ENCODE results near the gene MAGI2.

Gene MAGI2

GRCh38 chr7:78742694-78743093, 710.8 kb downstream of the MAGI2 start:
- DNase-seq (ENCODE audit: low read depth in 3 of 3) = no peak

- no peak for DNase-seq (ENCODE audit: low read depth in 3 of 3)
Observed at GRCh38 chr7:78736548-78736947, 716.9 kb downstream of the MAGI2 start.

DNA sequence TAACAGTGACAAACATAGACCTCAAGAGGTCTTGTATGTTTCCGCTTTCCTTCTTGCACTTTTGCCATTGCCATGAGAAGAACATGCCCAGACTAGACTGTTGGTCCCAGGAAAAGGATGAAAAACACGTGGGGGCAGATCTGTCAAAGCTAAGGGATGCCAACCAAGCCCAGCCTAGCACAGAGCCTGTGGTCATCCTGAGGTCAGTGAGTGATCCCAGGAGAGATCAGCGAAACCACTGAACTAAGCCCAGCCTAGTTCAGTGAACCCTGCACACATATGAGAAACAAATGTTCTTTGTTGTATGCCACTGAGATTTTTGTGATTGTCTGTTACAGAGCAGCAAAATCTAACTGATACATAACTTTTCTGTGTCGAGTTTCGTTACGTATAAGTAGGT, 718.8 kb downstream of the MAGI2 start:
- no peak for DNase-seq (ENCODE audit: low read depth in 3 of 3)

GRCh38 chr7:78720066-78720465, 733.4 kb downstream of the MAGI2 start:
- no peak for DNase-seq (ENCODE audit: low read depth in 3 of 3)

GRCh38 chr7:78718212-78718611, 735.3 kb downstream of the MAGI2 start:
- no peak for DNase-seq (ENCODE audit: low read depth in 3 of 3)

GRCh38 chr7:78716876-78717275, 736.6 kb downstream of the MAGI2 start:
- DNase-seq (ENCODE audit: low read depth in 3 of 3) = no peak

GRCh38 chr7:78714356-78714755, 739.1 kb downstream of the MAGI2 start:
- DNase-seq (ENCODE audit: low read depth in 3 of 3) = no peak

- no peak for DNase-seq (ENCODE audit: low read depth in 3 of 3)
Observed at GRCh38 chr7:78712111-78712510, 741.4 kb downstream of the MAGI2 start.

DNA sequence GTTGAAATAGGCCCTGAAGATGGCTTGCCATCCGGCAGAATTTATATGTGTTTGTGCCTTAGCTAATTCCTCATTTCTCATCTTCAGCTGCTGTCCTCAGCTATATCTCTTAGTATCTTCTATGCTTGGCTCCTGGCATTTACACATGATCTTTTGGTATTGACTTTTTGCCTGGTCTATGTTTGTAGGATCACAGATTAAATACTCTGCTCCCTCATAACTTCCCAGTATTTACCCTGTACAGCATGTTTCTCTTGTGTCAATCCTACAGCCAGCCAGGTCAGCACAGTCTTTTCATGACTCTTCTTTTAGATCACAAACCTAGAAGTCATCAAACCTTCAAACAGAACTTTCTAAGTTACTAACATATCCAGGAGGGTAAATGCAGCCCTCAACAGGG, 743.8 kb downstream of the MAGI2 start:
- no peak for DNase-seq (ENCODE audit: low read depth in 3 of 3)

DNA sequence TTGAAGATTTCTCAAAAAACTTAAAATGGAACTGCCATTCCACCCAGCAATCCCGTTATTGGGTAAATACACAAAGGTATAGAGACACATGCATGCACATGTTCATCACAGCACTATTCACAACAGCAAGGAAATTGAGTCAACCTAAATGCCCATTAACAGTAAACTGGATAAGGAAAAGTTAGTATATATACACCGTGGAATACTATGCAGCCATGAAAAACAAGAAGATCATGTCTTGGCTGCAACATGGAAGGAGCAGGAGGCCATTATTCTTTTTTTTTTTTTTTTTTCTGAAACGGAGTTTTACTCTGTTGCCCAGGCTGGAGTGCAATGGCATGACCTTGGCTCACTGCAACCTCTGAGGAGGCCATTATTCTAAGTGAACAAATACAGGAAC, 749.0 kb downstream of the MAGI2 start:
- no peak for DNase-seq (ENCODE audit: low read depth in 3 of 3)

DNA sequence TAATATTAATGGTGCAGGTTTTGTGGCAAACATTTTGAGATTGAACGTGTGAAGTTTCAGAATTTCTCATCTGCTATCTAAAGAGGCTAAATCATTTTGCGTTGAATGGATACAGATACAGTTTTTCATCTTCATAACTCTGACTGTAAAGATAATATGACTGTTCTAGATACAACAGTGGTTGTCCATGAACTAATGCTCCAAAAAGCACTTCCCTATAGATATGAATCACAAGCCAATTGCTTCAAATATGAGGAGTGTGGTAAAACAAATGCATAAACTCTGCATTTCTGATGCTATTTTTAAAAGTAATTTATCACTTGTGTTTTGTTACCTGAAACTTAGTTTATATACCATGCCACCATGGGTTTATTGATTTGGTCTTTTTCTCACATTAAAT, 750.1 kb downstream of the MAGI2 start:
- DNase-seq (ENCODE audit: low read depth in 3 of 3) = no peak

DNA sequence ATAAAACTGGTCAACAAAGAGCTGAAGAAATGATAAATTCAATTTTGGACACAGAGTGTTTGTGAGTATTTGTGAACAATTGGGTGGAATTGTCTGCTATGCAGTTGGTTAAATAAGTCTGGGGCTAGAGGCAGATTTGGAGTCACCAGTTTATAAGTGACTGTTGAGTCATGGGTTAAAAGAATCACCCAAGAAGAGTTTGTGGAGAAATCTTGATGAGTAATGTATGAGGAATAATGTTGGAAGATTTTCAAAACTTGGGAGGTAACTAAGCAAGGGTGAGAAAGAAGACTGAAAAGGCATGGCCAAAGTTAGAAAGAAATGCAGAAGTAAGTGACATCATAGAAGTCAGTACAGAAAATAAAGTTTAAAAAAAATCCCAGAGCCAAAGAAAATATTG, 750.7 kb downstream of the MAGI2 start:
- no peak for DNase-seq (ENCODE audit: low read depth in 3 of 3)

- no peak for DNase-seq (ENCODE audit: low read depth in 3 of 3)
Observed at GRCh38 chr7:78695826-78696225, 757.6 kb downstream of the MAGI2 start.

GRCh38 chr7:78691584-78691983, 761.9 kb downstream of the MAGI2 start:
- DNase-seq (ENCODE audit: low read depth in 3 of 3) = no peak

GRCh38 chr7:78690174-78690573, 763.3 kb downstream of the MAGI2 start:
- no peak for DNase-seq (ENCODE audit: low read depth in 3 of 3)

DNA sequence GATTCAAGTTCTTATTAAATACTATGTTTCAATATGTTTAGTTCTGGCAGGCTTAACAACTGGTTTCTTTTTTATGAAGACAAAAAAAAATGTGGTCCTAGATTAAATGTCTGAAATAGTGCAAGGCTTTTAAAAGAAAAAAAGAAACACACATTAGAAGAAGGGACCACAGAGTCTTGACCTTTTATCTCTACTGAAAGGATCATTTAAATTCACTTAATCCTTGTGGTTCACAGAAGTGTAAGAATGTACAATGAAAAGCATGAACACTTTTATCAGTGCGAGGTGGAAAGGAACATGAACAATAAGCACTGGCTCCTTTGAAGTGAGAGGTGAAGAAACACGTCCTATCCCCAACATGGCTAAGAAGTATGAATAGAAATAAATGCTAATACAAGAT, 765.1 kb downstream of the MAGI2 start:
- no peak for DNase-seq (ENCODE audit: low read depth in 3 of 3)

- DNase-seq (ENCODE audit: low read depth in 3 of 3) = no peak
Observed at GRCh38 chr7:78686189-78686588, 767.3 kb downstream of the MAGI2 start.

- DNase-seq (ENCODE audit: low read depth in 3 of 3) = no peak
Observed at GRCh38 chr7:78684201-78684600, 769.3 kb downstream of the MAGI2 start.

DNA sequence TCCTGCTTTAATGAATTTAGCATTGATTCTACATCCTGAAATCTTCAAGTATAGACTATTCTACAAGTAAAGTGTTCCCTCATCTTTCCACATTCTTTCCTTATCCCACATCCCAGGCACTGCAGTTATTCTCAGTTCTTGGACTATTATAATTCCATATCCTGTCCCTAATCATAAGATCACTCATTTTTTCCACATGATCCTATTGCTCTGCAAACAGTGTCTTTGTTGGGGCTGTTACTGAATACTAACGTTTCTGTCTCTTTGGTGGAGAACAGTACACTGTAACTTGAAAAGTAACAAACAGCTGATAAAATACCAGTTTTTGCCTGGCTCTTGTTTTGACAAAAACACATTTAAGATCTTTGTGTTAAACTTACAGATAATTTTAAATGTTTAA, 769.9 kb downstream of the MAGI2 start:
- DNase-seq (ENCODE audit: low read depth in 3 of 3) = no peak

- no peak for DNase-seq (ENCODE audit: low read depth in 3 of 3)
Observed at GRCh38 chr7:78679112-78679876, 774.2 kb downstream of the MAGI2 start.

DNA sequence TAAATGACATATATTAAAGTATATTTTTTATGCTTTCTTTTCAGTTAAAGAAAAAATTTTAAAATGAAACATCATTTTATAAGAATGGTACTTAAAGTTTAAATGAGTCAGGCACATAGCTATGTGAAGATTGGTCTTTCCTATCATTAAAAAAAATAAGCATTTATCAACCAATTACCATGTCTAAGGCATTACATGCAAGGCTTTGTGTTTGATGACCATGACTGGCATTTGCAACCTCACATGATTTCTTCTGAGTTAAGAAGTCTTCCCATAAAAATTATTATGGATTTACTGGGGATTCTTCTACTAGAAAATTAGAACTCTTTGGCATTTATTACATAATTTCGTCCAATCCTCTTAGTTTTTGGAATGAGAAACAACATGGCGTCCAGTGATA, 776.1 kb downstream of the MAGI2 start:
- DNase-seq (ENCODE audit: low read depth in 3 of 3) = no peak

DNA sequence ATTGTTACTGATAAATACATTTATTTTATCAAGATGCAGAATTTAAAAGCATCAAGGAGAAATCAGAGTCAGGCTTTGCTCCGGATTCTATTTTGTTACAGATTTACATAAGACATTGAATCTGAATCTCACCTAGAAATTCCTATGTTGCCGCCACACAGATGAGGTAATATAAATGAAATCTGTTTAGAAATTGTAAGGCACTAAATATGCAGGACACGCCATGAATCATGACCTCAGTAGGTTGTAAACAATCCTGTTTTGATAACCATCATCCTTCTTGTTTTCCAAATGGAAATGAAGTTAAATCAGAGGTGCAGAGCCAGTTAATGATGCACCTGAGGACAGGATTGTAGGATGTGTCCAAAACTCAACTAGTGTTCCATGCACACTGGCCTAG, 778.0 kb downstream of the MAGI2 start:
- no peak for DNase-seq (ENCODE audit: low read depth in 3 of 3)

DNA sequence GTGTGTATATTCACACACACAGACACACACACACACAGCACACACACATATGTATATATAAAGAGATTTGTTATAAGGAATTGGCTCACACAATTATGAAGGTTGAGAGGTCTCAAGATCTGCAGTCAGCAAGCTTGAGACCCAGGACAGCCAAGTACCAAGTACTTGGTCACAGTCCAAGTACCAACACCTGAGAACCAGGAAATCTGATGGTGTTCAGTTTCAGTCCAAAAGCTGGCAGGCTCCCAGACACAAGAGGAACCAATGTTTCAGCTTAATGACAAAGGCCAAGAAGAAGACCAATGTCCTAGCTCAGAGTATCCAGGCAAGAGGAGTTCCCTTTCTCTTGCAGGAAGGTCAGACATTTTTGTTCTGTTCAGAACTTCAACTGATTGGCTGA, 780.2 kb downstream of the MAGI2 start:
- no peak for DNase-seq (ENCODE audit: low read depth in 3 of 3)

- no peak for DNase-seq (ENCODE audit: low read depth in 3 of 3)
Observed at GRCh38 chr7:78662939-78663338, 790.5 kb downstream of the MAGI2 start.
